ENCODE results near the gene CACNA2D3. TPM values are rescaled to one million over a fixed set of nuclear protein-coding genes. Genes with fewer than 3 reads are reported as not detected.

Gene CACNA2D3
- total RNA-seq, 1 donor from 2014 or later = 0.29 TPM

DNA sequence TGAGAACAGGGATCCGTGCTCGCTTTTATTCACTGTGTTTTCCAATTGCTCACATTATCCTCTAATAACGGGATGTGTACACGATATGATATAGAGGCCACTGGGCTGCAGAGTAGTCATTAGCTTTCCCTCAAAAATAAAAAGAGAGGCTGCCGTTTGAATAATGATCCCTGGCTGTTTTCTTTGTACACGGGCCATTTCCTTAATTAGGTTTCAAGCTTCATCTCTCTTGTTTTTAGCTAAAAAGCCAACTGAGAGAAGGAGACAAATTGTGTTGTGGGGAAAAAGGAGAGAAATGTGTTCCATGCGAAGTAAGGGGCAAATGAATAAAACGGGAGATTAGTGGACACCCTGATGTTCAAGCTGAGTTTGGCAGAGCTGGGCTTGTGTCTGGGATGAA, 174.2 kb downstream of the CACNA2D3 start:
- H3K27ac Mint-ChIP-seq = no peak overlapping the region

GRCh38 chr3:54299169-54299935, 177.0 kb downstream of the CACNA2D3 start:
- no peaks in the 10 kb centered on the region for H3K9me3 Mint-ChIP-seq (ENCODE audit: low read depth)
- H3K27ac Mint-ChIP-seq = no peak overlapping the region
- H3K36me3 Mint-ChIP-seq (ENCODE audit: insufficient read depth) = no peaks in the 10 kb centered on the region

More for the DNA sequence above, 174.2 kb downstream of the CACNA2D3 start:
- H3K9me3 Mint-ChIP-seq (ENCODE audit: low read depth) = peaks cover 3% of the 10 kb centered on the region
- DNase-seq (ENCODE audit: low spot score, unreplicated experiment) = no peak
- TF ChIP-seq, protein P1, sequence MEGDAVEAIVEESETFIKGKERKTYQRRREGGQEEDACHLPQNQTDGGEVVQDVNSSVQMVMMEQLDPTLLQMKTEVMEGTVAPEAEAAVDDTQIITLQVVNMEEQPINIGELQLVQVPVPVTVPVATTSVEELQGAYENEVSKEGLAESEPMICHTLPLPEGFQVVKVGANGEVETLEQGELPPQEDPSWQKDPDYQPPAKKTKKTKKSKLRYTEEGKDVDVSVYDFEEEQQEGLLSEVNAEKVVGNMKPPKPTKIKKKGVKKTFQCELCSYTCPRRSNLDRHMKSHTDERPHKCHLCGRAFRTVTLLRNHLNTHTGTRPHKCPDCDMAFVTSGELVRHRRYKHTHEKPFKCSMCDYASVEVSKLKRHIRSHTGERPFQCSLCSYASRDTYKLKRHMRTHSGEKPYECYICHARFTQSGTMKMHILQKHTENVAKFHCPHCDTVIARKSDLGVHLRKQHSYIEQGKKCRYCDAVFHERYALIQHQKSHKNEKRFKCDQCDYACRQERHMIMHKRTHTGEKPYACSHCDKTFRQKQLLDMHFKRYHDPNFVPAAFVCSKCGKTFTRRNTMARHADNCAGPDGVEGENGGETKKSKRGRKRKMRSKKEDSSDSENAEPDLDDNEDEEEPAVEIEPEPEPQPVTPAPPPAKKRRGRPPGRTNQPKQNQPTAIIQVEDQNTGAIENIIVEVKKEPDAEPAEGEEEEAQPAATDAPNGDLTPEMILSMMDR (IDR thresholded peaks at IDR 0.05; ENCODE audit: unreplicated experiment) = no peak
- no peaks in the 10 kb centered on the region for H3K36me3 Mint-ChIP-seq (ENCODE audit: insufficient read depth)
- no peak overlapping the region for H3K4me3 Mint-ChIP-seq (ENCODE audit: low read depth)
- peaks cover 25% of the 10 kb centered on the region for H3K27me3 Mint-ChIP-seq
- H3K4me1 Mint-ChIP-seq (ENCODE audit: low read depth) = peaks cover 1% of the 10 kb centered on the region

GRCh38 chr3:54303517-54304375, 181.4 kb downstream of the CACNA2D3 start:
- no peak for DNase-seq (ENCODE audit: low spot score, unreplicated experiment)
- H3K27me3 Mint-ChIP-seq = peaks cover 28% of the 10 kb centered on the region
- H3K9me3 Mint-ChIP-seq (ENCODE audit: low read depth) = no peaks in the 10 kb centered on the region
- no peak overlapping the region for H3K27ac Mint-ChIP-seq
- no peak overlapping the region for H3K4me3 Mint-ChIP-seq (ENCODE audit: low read depth)
- H3K36me3 Mint-ChIP-seq (ENCODE audit: insufficient read depth) = no peaks in the 10 kb centered on the region
- no peaks in the 10 kb centered on the region for H3K4me1 Mint-ChIP-seq (ENCODE audit: low read depth)
- TF ChIP-seq, protein P1 (IDR thresholded peaks at IDR 0.05; ENCODE audit: unreplicated experiment) = no peak

More at GRCh38 chr3:54299169-54299935, 177.0 kb downstream of the CACNA2D3 start:
- TF ChIP-seq, protein P1 (IDR thresholded peaks at IDR 0.05; ENCODE audit: unreplicated experiment) = no peak
- Mint-ChIP-seq H3K27me3 (peaks cover 35% of the 10 kb centered on the region), H3K4me1 (ENCODE audit: low read depth) (peaks cover under 1% of the 10 kb centered on the region), H3K4me3 (ENCODE audit: low read depth) (no peak overlapping the region)
- DNase-seq (ENCODE audit: low spot score, unreplicated experiment) = no peak

- Mint-ChIP-seq H3K36me3 (ENCODE audit: insufficient read depth) (no peaks in the 10 kb centered on the region), H3K27me3 (peaks cover 29% of the 10 kb centered on the region), H3K4me3 (ENCODE audit: low read depth) (no peak overlapping the region), H3K27ac (no peak overlapping the region), H3K9me3 (ENCODE audit: low read depth) (no peaks in the 10 kb centered on the region), H3K4me1 (ENCODE audit: low read depth) (no peaks in the 10 kb centered on the region)
- TF ChIP-seq, protein P1 (IDR thresholded peaks at IDR 0.05; ENCODE audit: unreplicated experiment) = no peak
- no peak for DNase-seq (ENCODE audit: low spot score, unreplicated experiment)
Measured at GRCh38 chr3:54304877-54305276, 182.5 kb downstream of the CACNA2D3 start.

DNA sequence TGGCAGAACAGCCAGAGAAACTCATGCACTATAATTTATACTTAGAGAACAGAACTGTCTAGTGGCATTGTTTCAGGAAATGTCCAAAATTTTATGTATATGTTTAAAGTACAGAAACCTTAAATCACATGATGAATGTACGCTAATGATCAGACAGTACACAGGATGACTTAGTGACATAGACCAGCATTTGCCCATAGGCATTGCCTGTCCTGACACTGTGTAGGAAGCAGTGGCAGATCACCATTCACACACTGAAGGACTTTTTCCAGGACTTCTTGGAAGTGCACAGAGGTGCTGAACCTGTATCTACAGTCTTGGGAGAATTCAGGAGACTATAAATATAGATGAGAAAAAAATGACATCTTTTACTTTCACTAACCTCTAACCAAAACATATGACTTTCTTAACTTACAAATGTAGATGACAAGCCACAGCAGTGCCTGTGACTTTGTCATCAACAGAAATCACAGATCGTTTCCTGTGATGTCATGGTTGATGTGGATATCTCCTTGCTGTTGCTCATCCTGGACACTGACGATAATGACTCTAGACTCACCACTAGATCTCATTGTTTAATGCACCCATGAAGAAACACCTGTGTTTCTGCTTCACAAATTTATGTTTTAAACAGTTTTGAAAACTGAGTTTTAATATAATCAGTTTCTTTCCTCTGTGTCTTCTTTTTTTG, 183.2 kb downstream of the CACNA2D3 start:
- no peak overlapping the region for H3K27ac Mint-ChIP-seq
- H3K4me1 Mint-ChIP-seq (ENCODE audit: low read depth) = no peaks in the 10 kb centered on the region
- peaks cover 32% of the 10 kb centered on the region for H3K27me3 Mint-ChIP-seq
- no peak overlapping the region for H3K4me3 Mint-ChIP-seq (ENCODE audit: low read depth)
- H3K9me3 Mint-ChIP-seq (ENCODE audit: low read depth) = no peaks in the 10 kb centered on the region
- TF ChIP-seq, protein P1 (IDR thresholded peaks at IDR 0.05; ENCODE audit: unreplicated experiment) = no peak
- H3K36me3 Mint-ChIP-seq (ENCODE audit: insufficient read depth) = no peaks in the 10 kb centered on the region
- DNase-seq (ENCODE audit: low spot score, unreplicated experiment) = no peak
